ENCODE data around the gene IDH3G. TPM values are rescaled to one million over a fixed set of nuclear protein-coding genes. Genes with fewer than 3 reads are reported as not detected.

The IDH3G gene
- total RNA-seq, 3 donors from 2014 or later = 75.4 to 91.5 (median 76.5) TPM

GRCh38 chrX:153791104-153791852 lies 2.9 kb downstream of the IDH3G start:
- Histone ChIP-seq H3K4me1 (no peaks in the 10 kb centered on the region), H3K27me3 (peaks cover 0 to 46% of the 10 kb centered on the region in 2 donors), H3K9me3 (peaks cover 4 to 11% of the 10 kb centered on the region in 2 donors), H3K27ac (no peak overlapping the region), H3K36me3 (no peaks in the 10 kb centered on the region), H3K4me3 (peak overlapping the region in 1 of 3 donors; percentile 22)
- intact Hi-C loops (cut with DNase I; ENCODE audit: low total_unique reads) = loop anchor here (10.0 kb wide), 1 partner anchor 164 kb away; no protein-coding TSS in a partner anchor
- no peak for DNase-seq (ENCODE audit: low spot score in 2 of 2)
- TF ChIP-seq CTCF (IDR thresholded peaks at IDR 0.05) = no peak
- no peak for TF ChIP-seq POLR2AphosphoS5 (IDR thresholded peaks at IDR 0.05)
- no peak for TF ChIP-seq POLR2A (IDR thresholded peaks at IDR 0.05)

GRCh38 chrX:153789654-153790053 lies 4.5 kb downstream of the IDH3G start:
- H3K4me1 ChIP-seq = no peaks in the 10 kb centered on the region
- H3K4me3 ChIP-seq = no peak overlapping the region
- H3K27ac ChIP-seq = no peak overlapping the region
- DNase-seq (ENCODE audit: low spot score in 2 of 2) = no peak
- TF ChIP-seq POLR2A (IDR thresholded peaks at IDR 0.05) (no peak), CTCF (IDR thresholded peaks at IDR 0.05) (no peak), POLR2AphosphoS5 (IDR thresholded peaks at IDR 0.05) (no peak)
- H3K36me3 ChIP-seq = no peaks in the 10 kb centered on the region
- intact Hi-C loops (cut with DNase I; ENCODE audit: low total_unique reads) = loop anchor here (10.0 kb wide), 1 partner anchor 165 kb away; no protein-coding TSS in a partner anchor
- H3K27me3 ChIP-seq = peaks cover 0 to 51% of the 10 kb centered on the region in 2 donors
- no peaks in the 10 kb centered on the region for H3K9me3 ChIP-seq

GRCh38 chrX:153786669-153787068 lies 7.5 kb downstream of the IDH3G start:
- intact Hi-C loops (cut with DNase I; ENCODE audit: low total_unique reads) = no loop called here
- Histone ChIP-seq H3K27me3 (peaks cover 0 to 60% of the 10 kb centered on the region in 2 donors), H3K27ac (no peak overlapping the region), H3K4me1 (no peaks in the 10 kb centered on the region), H3K36me3 (no peaks in the 10 kb centered on the region), H3K9me3 (no peaks in the 10 kb centered on the region), H3K4me3 (no peak overlapping the region)
- TF ChIP-seq POLR2A (IDR thresholded peaks at IDR 0.05) (no peak), POLR2AphosphoS5 (IDR thresholded peaks at IDR 0.05) (no peak), CTCF (IDR thresholded peaks at IDR 0.05) (no peak)
- no peak for DNase-seq (ENCODE audit: low spot score in 2 of 2)

- Histone ChIP-seq H3K4me3 (no peak overlapping the region), H3K9me3 (no peaks in the 10 kb centered on the region), H3K4me1 (no peaks in the 10 kb centered on the region), H3K27ac (no peak overlapping the region), H3K36me3 (no peaks in the 10 kb centered on the region), H3K27me3 (peaks cover 0 to 63% of the 10 kb centered on the region in 2 donors)
- intact Hi-C loops (cut with DNase I; ENCODE audit: low total_unique reads) = no loop called here
- TF ChIP-seq CTCF (IDR thresholded peaks at IDR 0.05) = no peak
- TF ChIP-seq POLR2A (IDR thresholded peaks at IDR 0.05) = no peak
- TF ChIP-seq POLR2AphosphoS5 (IDR thresholded peaks at IDR 0.05) = no peak
- no peak for DNase-seq (ENCODE audit: low spot score in 2 of 2)
Measured at GRCh38 chrX:153784325-153784967, 9.7 kb downstream of the IDH3G start.

Measured in breast epithelium (tissue), 4 donors.